ENCODE results near the gene OR1D5.
"Not testable (repeated sequence)": the region's sequence is repeated elsewhere in the genome, so short reads cannot be mapped to it uniquely, and the experiment has no call there.

The OR1D5 gene

DNA sequence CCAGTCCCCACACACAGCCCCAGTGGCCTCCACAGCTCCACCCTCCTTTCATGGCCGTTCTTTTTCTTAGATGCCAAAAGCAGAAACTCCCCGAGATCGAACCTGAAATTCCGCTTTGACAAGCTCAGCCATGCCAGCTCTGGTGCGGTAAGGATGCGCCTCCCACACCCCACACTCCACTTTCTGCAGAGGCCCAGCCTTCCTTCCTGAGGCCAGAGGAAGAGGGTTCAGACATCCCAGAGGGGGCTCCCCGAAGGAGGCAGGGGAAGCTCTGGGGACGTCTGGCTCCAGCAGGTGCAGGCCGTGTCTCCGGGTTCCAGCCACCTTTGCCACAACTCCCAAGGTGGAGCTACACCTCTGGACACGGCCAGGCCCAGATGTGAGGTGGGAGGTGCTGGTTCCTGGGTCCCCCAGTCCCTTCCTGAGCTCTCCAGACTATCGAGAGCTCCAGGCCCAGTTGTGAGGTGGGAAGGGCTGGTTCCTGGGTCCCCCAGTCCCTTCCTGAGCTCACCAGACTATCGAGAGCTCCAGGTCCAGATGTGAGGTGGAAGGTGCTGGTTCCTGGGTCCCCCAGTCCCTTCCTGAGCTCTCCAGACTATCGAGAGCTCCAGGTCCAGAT, 32.4 kb downstream of the OR1D5 start:
- not testable (repeated sequence) for DNase-seq

- DNase-seq, result no peak
Observed at GRCh38 chr17:3030096-3030495, 33.3 kb downstream of the OR1D5 start.

DNA sequence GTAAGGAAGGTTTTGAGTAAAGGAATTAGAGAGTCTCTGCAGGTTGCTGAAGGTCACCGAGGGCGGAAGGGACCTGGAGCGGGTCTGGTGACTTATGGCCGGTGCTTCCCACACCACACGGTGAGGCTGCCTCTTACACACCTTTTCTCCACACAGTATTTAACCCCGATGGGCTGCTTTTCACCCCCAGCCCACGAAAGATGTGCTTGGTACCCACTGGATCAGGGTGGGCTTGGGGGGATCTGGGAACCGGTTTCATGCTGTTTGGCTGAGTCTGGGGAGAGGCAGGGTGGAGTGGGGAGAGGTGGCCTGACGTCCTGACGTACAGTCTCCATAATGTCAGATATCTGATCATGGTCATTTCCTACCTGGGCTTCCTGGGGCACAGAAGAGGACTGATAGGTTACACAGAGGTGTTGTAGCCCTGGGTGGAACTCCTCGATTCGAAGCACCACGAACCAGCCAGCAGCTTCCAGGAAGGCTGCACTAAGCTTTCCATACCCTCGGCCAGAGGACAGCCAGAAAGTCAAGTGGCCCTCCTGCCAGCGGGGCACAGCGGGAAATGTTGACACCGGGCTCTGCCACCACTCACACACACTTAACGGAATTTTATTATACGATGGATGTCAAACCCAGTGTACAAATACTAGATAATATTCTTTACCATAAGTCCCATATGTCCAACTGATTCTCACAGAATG, 34.0 kb downstream of the OR1D5 start:
- DNase-seq, result no peak

GRCh38 chr17:3027786-3028532, 35.4 kb downstream of the OR1D5 start:
- DNase-seq, result no peak

- no peak for DNase-seq
Observed at GRCh38 chr17:3026856-3027751, 36.3 kb downstream of the OR1D5 start.

DNA sequence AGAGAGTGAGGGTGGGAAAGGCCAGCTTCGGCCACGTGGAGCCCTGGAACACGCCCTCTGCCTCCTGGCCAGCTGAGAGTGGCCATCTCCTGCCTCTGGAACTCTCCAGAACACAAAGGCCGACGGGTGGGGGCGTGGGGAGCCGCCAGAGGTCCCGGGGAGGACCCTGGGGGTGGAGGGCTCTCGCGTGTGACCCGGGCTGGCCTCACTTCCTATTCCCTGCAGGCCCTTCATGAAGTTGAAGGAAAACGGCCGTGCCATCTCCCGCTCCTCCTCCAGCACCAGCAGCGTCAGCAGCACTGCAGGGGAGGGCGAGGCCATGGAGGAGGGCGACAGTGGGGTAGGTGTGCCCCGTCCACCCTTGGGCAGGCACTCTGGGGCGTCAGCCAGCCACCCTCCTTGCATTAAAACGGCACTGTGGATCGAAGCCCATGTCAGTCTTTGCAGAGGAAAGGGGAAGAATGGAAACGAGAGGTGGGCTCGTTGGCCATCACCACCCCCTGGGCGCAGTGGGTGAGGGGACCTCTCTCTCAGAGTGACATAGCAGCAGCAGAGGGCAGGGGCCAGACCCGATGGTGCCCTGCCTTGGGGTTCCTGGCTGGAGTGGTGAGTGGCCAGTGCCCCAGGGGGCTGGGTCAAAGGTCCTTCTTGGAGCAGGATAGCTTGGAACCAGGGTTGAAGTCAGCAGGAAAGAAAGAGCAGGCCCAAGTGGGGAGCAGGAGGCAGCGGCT, 37.1 kb downstream of the OR1D5 start:
- DNase-seq, result no peak

GRCh38 chr17:3025421-3026124, 37.8 kb downstream of the OR1D5 start:
- no peak for DNase-seq

DNA sequence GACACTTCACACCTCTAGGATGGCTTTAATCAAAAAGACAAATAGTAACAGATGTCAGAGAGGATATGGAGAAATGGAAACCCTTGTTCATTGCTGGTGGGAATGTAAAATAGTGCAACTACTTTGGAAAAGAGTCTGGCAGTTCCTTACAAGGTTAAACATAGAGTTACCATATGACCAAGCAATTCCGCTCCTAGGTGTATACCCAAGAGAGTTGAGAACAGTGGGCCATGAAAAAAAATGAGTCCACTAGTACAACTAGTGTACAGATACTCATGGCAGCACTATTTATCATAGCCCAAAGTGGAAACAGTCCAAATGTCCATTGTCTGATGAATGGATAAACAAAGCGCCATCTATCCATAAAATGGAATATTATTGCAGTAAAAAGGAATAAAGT, 39.1 kb downstream of the OR1D5 start:
- no peak for DNase-seq

DNA sequence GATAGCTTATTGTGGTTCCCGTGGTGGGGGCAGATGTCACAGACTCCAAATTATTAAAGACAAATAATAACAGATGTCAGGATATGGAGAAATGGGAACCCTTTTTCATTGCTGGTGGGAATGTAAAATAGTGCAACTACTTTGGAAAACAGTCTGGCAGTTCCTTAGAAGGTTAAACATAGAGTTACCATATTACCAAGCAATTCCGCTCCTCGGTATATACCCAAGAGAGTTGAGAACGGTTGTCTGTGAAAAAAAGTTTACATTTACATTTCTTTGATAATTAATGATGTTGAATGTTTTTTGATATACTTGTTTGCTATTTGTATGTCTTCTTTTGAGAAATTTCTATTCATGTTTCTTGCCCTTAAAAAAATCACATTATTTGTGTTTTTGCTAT, 41.2 kb downstream of the OR1D5 start:
- DNase-seq, result no peak

- DNase-seq, result no peak
Observed at GRCh38 chr17:3020381-3020780, 43.0 kb downstream of the OR1D5 start.

DNA sequence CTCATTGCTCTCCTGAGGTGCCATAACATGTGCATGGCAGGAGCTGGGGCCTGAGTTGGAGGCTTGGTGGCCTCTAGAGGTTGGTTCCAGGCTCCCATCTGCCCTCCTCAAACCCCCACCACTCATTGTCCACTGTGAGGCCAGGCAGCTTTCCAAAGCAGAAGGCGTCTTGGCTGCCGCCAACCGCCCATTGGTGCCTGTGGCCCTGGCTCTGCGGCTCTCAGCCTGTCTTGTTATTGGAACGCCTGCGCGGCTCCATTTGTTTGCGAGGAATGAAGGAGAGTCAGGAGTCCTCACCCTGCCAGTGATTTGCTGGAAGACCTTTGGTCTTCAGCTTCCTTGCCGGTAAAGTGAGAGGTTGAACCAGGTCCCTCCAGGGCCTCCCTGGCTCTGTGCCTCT, 43.6 kb downstream of the OR1D5 start:
- no peak for DNase-seq

DNA sequence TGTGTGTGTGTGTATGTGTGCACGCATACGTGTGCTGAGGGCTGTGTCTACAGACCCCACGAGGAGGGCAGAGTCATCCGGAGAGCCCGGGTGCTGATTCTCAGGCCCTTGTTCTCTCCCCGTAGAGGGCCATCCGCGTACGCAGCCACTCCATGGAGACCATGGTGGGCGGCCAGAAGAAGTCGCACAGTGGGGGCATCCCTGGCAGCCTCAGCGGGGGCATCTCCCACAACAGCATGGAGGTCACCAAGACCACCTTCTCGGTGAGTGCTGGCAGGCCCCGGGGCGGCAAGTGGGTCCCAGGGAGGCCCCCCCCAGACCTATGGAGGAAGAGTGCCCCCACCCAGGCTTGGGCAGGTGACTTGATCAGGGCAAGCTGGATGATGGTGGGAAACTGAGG, 45.5 kb downstream of the OR1D5 start:
- DNase-seq, result no peak

GRCh38 chr17:3015890-3016289, 47.5 kb downstream of the OR1D5 start:
- no peak for DNase-seq

DNA sequence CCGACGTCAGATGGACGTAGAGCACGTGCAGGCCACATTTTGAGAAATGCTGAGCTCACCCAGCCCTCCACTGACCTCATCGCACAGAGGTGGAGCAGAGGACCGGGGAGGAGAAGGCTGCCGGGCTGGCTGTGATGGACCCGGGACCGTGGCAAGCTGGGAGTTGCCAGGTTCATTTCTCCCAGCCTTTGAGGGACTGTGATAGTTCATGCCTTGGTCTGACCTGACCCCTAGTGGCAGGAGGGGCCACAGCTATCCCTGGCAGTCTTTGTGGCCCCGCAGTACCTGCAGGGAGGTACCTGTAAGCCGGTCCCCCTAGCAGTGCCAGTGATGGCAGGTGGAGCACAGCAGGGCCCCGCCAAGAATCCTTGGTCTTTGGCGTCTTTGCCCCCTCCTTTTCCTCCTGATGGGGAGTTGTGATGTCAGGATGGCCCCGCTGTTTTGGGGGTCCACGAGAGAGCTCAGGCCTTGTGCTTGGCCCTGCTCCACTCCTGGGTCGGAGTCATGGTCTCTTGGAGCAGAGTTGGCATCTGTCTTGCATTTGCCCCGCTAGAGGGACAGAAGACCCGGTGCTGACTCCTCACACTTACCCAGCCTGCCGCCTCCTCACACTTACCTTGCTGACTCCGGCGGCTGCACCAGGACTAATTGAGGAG, 50.4 kb downstream of the OR1D5 start:
- DNase-seq, result peak; percentile 8

Data from NCI-H526 treated with DMSO at 0.1 percent for 48 hours (cell line).